K562 (cell line): Measurements from ENCODE around the gene DPM1. TPM values are rescaled to one million over a fixed set of nuclear protein-coding genes. Genes with fewer than 3 reads are reported as not detected.

Experiments
- ZNF134 ChIP-seq: fragments of 250-450 bp; sonication (Bioruptor Pico); conservative IDR thresholded peaks from 2 replicates; pipeline ENCODE4 v1.4.0; 2020
- ZNF830 ChIP-seq: fragments of 250-450 bp; sonication (Bioruptor Pico); IDR thresholded peaks from 2 replicates; pipeline ENCODE4 v1.5.0; 2021; ENCODE audit warnings: mild to moderate bottlenecking
- polyA plus RNA-seq, 8 experiments: library from polyadenylated mRNA; depleted of rRNA in 4 of 8; stranded (reverse) in 5 of 8; unstranded in 3 of 8; fragments of >200 nt; fragmentation: Nextera tagmentation in 2 of 8; fragmentation: Illumina TruSeq in 1 of 8; extraction: Ambion mirVana in 2 of 8; extraction: Trizol in 1 of 8; gene quantifications; 2 replicates each; pipeline versions ENCODE4 v1.2.1 to v1.2.3, GENCODE V29; 2011 to 2014; ENCODE audit warnings: inconsistent platforms in 1 of 8, missing spikeins in 1 of 8
- total RNA-seq, 7 experiments: library from RNA; depleted of rRNA in 6 of 7; stranded (reverse); fragments of >200 nt in 6 of 7; fragmentation: Illumina TruSeq in 2 of 7; extraction: Trizol in 2 of 7; gene quantifications; 2 replicates each; pipeline versions ENCODE4 v1.2.1 to v1.2.3, GENCODE V29; 2011 to 2021; ENCODE audit warnings: low replicate concordance in 1 of 7
- TF ChIP-seq, protein P1 (sequence below): fragments of 450-650 bp; IDR thresholded peaks from 2 replicates; pipeline ENCODE4 v1.6.1; 2016; ENCODE audit warnings: mild to moderate bottlenecking, moderate library complexity

Gene DPM1
- total and polyA plus RNA-seq, 9 of the 15 experiments (the other 6 are each of a cell fraction or from before 2014, with no cell fraction given) = 75.2 to 190 (median 153) TPM

DNA sequence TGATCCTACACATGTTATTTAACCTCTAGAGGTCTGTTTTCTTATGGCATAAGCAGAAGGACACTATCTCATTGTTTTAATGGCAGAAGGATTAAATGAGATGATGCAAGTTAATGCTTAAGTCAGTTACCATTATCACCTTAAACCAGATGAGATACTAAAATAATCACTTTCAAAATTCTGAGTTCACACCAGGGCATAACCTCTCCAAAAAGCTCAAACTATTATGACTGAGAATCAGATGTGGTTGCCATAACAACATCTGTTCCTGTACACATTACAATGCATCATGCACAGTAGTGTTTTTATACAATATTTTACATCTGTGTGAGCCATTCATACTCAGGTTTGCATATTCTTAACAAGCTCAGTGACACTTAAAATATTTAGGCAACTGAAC, 37.3 kb downstream of the DPM1 start (continued):
- TF ChIP-seq, protein P1, sequence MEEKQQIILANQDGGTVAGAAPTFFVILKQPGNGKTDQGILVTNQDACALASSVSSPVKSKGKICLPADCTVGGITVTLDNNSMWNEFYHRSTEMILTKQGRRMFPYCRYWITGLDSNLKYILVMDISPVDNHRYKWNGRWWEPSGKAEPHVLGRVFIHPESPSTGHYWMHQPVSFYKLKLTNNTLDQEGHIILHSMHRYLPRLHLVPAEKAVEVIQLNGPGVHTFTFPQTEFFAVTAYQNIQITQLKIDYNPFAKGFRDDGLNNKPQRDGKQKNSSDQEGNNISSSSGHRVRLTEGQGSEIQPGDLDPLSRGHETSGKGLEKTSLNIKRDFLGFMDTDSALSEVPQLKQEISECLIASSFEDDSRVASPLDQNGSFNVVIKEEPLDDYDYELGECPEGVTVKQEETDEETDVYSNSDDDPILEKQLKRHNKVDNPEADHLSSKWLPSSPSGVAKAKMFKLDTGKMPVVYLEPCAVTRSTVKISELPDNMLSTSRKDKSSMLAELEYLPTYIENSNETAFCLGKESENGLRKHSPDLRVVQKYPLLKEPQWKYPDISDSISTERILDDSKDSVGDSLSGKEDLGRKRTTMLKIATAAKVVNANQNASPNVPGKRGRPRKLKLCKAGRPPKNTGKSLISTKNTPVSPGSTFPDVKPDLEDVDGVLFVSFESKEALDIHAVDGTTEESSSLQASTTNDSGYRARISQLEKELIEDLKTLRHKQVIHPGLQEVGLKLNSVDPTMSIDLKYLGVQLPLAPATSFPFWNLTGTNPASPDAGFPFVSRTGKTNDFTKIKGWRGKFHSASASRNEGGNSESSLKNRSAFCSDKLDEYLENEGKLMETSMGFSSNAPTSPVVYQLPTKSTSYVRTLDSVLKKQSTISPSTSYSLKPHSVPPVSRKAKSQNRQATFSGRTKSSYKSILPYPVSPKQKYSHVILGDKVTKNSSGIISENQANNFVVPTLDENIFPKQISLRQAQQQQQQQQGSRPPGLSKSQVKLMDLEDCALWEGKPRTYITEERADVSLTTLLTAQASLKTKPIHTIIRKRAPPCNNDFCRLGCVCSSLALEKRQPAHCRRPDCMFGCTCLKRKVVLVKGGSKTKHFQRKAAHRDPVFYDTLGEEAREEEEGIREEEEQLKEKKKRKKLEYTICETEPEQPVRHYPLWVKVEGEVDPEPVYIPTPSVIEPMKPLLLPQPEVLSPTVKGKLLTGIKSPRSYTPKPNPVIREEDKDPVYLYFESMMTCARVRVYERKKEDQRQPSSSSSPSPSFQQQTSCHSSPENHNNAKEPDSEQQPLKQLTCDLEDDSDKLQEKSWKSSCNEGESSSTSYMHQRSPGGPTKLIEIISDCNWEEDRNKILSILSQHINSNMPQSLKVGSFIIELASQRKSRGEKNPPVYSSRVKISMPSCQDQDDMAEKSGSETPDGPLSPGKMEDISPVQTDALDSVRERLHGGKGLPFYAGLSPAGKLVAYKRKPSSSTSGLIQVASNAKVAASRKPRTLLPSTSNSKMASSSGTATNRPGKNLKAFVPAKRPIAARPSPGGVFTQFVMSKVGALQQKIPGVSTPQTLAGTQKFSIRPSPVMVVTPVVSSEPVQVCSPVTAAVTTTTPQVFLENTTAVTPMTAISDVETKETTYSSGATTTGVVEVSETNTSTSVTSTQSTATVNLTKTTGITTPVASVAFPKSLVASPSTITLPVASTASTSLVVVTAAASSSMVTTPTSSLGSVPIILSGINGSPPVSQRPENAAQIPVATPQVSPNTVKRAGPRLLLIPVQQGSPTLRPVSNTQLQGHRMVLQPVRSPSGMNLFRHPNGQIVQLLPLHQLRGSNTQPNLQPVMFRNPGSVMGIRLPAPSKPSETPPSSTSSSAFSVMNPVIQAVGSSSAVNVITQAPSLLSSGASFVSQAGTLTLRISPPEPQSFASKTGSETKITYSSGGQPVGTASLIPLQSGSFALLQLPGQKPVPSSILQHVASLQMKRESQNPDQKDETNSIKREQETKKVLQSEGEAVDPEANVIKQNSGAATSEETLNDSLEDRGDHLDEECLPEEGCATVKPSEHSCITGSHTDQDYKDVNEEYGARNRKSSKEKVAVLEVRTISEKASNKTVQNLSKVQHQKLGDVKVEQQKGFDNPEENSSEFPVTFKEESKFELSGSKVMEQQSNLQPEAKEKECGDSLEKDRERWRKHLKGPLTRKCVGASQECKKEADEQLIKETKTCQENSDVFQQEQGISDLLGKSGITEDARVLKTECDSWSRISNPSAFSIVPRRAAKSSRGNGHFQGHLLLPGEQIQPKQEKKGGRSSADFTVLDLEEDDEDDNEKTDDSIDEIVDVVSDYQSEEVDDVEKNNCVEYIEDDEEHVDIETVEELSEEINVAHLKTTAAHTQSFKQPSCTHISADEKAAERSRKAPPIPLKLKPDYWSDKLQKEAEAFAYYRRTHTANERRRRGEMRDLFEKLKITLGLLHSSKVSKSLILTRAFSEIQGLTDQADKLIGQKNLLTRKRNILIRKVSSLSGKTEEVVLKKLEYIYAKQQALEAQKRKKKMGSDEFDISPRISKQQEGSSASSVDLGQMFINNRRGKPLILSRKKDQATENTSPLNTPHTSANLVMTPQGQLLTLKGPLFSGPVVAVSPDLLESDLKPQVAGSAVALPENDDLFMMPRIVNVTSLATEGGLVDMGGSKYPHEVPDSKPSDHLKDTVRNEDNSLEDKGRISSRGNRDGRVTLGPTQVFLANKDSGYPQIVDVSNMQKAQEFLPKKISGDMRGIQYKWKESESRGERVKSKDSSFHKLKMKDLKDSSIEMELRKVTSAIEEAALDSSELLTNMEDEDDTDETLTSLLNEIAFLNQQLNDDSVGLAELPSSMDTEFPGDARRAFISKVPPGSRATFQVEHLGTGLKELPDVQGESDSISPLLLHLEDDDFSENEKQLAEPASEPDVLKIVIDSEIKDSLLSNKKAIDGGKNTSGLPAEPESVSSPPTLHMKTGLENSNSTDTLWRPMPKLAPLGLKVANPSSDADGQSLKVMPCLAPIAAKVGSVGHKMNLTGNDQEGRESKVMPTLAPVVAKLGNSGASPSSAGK = no peak
- TF ChIP-seq ZNF134 (CRISPR knock-in tag) = no peak
- no peak for TF ChIP-seq ZNF830 (CRISPR knock-in tag)
- TF ChIP-seq, all 486 proteins: peak for 9
